GM08714 (cell line): ENCODE results near the gene FHIT.

Source experiments
- H3K4me3 ChIP-seq: fragments of 200-500 bp; sonication (Bioruptor generic); 2 replicates; pipeline ENCODE4 v1.5.1; 2014; ENCODE audit warnings: mild to moderate bottlenecking, low read length, inconsistent platforms
- ZNF274 ChIP-seq: IDR thresholded peaks from 2 replicates; pipeline ENCODE4 v1.6.1; 2012; ENCODE audit warnings: mild to moderate bottlenecking, low read depth, low read length

FHIT gene

DNA sequence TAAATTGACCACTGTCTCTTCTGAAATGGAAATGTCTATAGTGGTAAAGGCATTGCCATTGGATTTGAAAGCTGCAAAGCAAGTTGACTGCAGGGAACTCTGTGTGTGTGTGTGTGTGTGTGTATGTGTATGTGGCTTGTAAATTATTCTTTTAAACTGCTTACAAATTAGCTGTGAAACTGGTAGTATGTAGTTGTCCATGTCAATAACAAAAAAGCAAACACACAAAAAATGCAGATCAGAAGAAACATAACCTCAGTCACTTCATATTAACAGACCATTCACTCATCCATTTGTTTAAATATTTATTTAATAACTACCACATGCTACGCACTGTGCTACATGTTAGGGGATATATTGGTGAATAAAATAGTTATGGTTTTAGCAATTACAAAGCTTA is 837.7 kb downstream of the FHIT start:
- TF ChIP-seq ZNF274 = no peak
- H3K4me3 ChIP-seq = no peak overlapping the region

DNA sequence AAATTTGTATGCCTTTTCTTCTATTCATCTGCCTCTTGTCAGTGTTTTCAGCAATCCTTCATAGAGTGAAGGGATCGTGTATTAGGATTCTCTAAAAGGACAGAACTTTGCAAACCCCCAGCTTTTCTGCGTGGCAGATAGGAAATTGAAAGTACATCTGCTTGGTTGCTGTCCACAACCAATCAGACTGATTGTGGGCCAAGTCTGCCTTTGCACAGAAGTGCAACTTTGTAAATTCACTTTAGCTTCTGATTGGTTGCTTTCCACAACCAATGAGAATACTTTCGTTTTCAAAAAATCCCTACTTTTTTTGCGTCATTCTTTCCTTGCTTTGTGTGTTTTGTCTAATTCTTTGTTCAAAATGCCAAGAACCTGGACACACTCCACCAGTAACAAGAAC is 847.4 kb downstream of the FHIT start:
- no peak overlapping the region for H3K4me3 ChIP-seq
- TF ChIP-seq ZNF274 = no peak

DNA sequence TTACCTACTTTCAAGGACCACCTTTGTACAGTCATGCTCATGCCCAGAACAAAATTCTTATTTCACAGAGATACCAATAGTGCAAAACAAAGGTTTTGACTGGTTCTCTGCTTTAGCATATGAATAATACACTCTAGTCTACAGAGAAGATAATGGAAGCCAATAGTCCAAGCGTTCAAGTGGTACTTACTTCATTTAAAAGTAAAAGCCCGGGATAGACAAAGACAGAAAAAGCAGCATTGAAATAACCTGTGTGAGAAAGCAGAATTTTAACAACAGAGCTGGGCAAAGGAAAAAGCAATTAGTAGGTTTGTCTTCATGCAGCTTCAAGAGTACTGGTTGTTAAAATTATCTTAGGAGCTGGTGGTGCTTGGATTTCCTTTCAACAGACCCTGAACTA is 848.3 kb downstream of the FHIT start:
- no peak overlapping the region for H3K4me3 ChIP-seq
- no peak for TF ChIP-seq ZNF274

DNA sequence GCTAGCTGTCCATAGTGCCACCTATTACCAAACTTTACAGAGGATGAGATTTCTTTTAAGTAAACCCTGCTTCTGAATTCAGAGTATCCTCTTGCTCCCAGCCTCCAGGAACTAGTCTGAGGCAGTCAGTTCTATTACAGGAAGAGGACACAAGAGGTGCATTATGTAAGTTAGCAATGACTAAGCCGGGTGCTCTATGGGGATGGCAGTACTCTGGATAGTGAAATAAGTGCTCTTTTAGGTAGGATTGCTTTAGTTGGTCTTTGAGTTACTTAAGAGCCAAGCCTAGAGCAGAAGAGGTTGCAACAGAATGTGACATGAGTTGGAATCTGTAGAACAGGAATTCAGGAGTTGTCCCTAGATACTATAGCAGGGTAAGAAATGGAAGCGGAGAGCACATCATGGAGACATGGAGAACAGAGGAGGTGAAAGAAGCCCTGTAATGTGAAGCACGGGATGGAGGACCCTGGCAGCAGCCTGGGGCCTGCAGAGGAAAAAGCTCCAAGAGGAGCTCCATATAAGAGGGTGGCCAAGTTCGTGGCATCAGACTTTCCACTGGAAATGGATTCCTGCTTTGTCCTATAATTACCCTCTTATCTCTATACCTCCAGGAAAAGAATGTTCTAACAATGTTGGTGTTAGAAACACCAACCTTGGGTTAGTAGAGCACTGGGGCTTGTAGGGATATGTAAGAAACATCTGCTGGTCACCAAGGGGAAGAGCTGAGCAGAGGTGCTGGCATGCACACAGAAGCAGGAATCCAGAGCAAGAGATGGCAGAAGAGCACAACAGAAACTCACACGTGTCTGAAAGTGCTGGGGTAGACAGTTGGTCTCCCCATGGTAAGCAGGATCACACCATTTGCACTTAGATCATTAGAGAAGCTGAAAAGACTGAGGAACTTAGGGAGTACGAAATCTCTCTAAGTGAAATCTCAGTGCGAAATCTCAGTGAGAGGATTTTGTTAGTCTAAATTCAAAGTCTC is 851.1 kb downstream of the FHIT start:
- H3K4me3 ChIP-seq = no peak overlapping the region
- no peak for TF ChIP-seq ZNF274

DNA sequence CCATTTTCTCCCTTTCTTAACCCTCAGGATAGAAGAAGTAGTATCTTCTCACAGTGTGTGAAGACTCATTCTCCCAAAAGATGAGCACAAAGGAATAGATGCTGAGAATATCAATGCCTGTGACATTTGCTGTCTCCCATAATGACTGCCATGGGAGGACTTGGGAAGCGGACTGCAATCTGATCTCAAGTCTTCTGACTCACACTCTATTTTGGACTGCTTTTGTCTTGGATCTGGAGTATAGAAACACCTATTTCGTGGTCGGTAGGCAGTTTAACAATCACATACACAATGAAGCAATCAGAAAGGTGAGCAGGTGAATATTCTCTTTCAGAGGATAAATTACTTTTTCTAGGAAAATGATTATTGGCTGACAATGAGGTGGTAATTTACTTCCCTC is 852.0 kb downstream of the FHIT start:
- no peak for TF ChIP-seq ZNF274
- no peak overlapping the region for H3K4me3 ChIP-seq

DNA sequence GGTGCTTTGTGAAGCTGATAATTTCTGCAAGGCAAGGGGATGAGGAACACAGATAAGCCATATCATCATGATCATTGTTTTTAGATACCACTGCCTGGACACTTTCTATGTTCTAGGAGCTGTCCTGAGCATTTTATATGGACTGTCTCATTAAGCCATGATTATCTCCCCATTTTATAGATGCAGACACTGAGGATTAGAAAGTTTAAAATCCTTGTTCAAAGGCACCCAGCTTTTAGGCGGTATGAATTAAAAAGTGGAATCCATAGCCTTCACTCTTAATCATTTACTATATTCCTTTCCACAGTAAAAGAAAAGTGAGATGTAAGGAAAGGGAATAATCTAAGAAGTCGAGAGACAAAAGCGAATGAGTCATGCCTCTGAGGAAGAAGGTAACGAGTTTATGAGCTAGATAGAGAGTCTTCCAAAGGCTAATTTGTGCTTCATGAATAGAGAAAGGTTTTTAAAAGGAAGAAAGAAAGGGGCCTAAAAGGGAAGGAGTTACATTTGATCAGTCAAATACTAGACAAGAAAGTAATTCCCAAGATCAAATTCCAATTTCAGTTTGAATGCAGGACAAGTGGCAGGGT is 856.0 kb downstream of the FHIT start:
- TF ChIP-seq ZNF274 = no peak
- no peak overlapping the region for H3K4me3 ChIP-seq

- TF ChIP-seq ZNF274 = no peak
- no peak overlapping the region for H3K4me3 ChIP-seq
Measured at GRCh38 chr3:60393946-60394345, 857.3 kb downstream of the FHIT start.

- no peak overlapping the region for H3K4me3 ChIP-seq
- TF ChIP-seq ZNF274 = no peak
Measured at GRCh38 chr3:60392501-60392900, 858.8 kb downstream of the FHIT start.

GRCh38 chr3:60391292-60391691 is 860.0 kb downstream of the FHIT start:
- TF ChIP-seq ZNF274 = no peak
- H3K4me3 ChIP-seq = no peak overlapping the region

- H3K4me3 ChIP-seq = no peak overlapping the region
- no peak for TF ChIP-seq ZNF274
Measured at GRCh38 chr3:60388731-60389130, 862.5 kb downstream of the FHIT start.

- TF ChIP-seq ZNF274 = no peak
- H3K4me3 ChIP-seq = no peak overlapping the region
Measured at GRCh38 chr3:60386306-60386705, 864.9 kb downstream of the FHIT start.

- no peak for TF ChIP-seq ZNF274
Measured at GRCh38 chr3:60384341-60384740, 866.9 kb downstream of the FHIT start.

DNA sequence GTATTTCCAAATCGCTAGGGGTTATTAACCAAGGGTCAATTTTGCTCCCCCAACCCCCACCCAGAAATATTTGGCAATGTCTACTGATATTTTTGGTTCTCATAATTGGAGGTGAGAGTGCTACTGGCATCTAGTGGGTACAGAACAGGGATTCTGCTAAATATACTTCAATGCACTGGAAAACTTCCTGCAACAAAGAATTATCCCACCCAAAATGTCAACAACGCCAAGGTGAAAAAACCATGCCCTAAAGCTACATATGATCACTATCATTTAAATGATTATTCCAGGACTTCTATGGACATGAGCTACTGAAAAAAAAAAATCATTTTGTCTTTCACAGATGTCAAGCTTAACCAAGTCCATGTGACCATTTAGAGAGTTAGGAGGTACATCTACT is 867.9 kb downstream of the FHIT start:
- no peak for TF ChIP-seq ZNF274
- no peak overlapping the region for H3K4me3 ChIP-seq

More at GRCh38 chr3:60384341-60384740, 866.9 kb downstream of the FHIT start:
- no peak overlapping the region for H3K4me3 ChIP-seq

DNA sequence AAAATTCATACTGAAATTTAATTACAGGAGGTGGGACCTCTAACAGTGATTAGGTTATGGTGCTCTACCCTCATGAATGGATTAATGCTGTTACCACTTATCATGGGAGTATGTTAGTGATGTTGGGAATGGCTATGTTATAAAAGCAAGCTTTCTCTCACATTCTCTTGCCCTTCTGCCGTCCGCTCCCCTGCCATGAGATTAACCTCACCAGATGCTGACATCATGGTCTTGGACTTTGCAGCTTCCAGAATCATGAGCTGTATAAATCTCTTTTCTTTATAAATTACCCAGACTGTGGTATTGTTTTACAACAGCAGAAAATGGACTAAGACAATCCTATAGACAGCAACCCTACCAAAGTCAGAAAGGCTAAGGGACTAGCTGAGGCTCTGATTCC is 884.8 kb downstream of the FHIT start:
- H3K4me3 ChIP-seq = no peak overlapping the region
- TF ChIP-seq ZNF274 = no peak

DNA sequence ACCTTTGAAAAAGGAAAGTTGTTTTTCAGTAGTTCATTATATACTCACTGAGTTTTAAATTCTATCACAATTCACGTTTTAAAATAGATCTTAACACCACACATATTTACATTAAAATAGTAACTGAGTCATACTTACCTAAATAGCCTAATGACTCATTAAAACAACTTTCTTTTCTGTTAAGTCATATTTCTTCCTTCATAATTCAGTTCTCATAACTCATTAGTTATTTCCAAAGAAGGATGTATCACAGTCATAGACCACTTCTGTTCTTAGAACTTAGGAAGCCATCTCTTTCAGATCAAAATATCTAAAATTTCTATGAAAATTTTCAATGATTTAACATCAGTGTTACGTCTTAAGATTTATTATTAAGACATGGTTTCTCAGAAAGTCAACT is 885.9 kb downstream of the FHIT start:
- TF ChIP-seq ZNF274 = no peak
- no peak overlapping the region for H3K4me3 ChIP-seq
